GM12874 (cell line): Measurements from ENCODE around the gene IKZF2.

Experiments used
- CTCF ChIP-seq: IDR thresholded peaks from 2 replicates; pipeline ENCODE4 v1.5.1; 2011; ENCODE audit warnings: low read depth, mild to moderate bottlenecking, control low read depth, low read length, moderate library complexity; ENCODE audit not compliant: insufficient read depth

The IKZF2 gene

GRCh38 chr2:213091765-213092164, 59.6 kb downstream of the IKZF2 start:
- no peak for TF ChIP-seq CTCF

DNA sequence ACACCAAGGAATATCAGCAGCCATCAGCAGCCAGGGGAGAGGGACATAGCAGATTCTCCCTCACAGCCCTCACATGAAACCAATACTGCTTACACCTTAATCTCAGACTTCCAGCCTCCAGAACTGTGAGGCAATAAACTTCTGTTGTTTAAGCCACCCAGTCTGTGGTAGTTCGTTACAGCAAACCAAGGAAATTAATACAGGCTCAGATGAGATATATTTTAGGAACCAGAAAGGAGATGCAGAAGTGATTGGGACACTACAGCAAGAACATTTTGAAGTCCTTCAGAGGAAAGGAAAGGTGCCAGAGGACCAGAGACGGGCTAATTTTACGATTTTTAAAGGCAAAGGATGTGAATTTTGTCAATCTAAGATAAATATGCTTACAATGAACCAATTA, 60.6 kb downstream of the IKZF2 start:
- no peak for TF ChIP-seq CTCF

DNA sequence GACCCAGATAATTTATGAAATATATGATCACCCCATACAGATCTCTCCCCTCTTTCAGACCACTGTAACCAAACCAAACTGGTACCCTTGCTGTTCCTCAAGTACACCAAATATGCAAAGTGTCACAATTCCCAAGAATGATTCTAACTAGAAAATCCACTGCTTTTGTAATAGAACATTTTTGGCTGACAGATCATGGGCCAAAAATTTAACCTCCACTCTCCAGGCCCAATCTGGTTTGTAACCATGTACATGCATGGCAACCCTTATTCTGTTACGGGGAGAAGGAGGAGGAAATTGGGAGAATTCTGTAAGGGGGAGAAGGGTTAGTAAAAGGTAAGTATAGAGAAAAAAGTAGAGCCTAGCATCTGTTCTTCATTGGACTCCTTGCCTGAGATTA, 62.0 kb downstream of the IKZF2 start:
- no peak for TF ChIP-seq CTCF

DNA sequence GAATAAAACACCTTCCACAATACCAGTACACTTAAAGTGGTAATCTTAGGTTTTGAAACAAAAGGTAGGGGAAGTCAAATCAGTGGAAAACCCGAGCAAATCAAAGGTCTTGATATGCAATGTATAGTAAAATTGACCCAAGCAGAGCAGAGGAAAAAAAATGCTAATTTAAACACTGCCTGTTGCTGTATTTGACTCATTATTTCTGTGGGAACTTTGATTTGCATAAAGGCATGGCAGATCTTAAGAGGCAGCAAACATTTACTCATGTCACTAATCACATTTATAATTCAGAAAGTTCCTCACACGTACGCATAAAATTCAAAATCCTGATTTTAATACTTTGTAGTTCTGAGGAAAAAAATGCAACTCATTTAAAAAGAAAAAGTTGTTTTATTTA, 64.4 kb downstream of the IKZF2 start:
- no peak for TF ChIP-seq CTCF

DNA sequence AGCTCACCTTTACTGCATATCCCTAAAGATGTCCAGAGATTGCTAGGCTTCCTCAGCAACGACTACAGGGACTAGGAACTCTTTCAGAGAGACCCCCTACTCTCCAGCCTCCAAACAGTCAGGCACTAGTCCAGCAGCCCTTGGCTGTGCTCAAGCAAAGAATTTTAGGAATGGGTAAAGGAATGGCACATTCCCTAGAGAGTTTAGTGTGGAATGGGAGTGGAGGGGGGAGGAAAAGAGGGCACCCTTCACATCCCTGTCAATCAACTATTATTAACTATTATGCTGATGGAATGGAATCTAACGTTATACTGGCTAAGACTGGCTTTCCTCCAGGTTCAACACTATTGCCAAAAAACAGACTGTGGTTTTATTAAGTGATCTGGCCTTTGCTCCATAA, 64.8 kb downstream of the IKZF2 start:
- TF ChIP-seq CTCF = no peak

DNA sequence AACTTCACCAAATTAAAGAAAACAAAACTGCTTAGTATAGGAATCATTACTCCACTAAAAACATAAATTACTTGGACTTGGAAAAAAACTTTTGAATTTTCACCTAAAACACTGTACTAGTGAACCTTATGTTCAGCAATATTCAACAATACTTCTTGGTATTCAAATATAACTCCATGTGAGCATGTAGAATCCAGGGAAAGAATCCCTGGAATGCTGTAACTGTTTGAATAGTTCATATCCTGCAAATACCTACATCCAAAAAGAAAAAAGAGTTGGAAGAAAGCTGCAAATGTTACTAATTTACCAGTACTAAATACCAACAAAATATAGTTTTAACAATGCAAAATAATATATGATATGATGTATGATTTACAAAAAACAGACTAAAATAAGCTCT, 65.4 kb downstream of the IKZF2 start:
- no peak for TF ChIP-seq CTCF

DNA sequence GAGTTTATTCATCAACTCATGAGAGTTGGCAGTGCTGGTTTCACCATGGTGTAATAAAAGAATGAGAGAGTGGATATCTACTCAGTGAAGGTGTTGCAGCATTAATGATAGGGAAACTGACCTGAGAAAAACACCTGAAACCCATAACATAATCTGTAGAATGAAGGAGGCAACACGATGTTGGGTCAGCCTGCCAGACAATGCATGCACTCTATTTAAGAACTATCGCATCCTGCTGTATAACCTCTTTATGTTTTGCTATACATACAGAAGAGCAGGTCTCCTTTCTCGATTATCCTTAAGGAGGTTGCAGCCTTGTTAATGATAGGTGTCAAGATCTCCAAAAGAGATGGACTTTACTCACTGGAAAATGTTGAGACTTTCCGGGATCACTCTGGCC, 65.9 kb downstream of the IKZF2 start:
- no peak for TF ChIP-seq CTCF

- TF ChIP-seq CTCF = no peak
Observed at GRCh38 chr2:213084261-213084660, 67.2 kb downstream of the IKZF2 start.
